NCI-H146 treated with DMSO at 0.1 percent for 48 hours (cell line): Measurements from ENCODE around the gene LRRN4CL.
"Not testable (repeated sequence)": the region's sequence is repeated elsewhere in the genome, so short reads cannot be mapped to it uniquely, and the experiment has no call there.

Experiments
- DNase-seq: peaks from one replicate; lab custom pipeline; 2025; ENCODE audit not compliant: unreplicated experiment; lab: John Stamatoyannopoulos, UW

Gene LRRN4CL

GRCh38 chr11:62689421-62690183, at the start of gene LRRN4CL:
Gene LRRN4CL (minus strand): TSS chr11:62689530. CDS start chr11:62688508, 1,022 bp downstream.
- no peak for DNase-seq

DNA sequence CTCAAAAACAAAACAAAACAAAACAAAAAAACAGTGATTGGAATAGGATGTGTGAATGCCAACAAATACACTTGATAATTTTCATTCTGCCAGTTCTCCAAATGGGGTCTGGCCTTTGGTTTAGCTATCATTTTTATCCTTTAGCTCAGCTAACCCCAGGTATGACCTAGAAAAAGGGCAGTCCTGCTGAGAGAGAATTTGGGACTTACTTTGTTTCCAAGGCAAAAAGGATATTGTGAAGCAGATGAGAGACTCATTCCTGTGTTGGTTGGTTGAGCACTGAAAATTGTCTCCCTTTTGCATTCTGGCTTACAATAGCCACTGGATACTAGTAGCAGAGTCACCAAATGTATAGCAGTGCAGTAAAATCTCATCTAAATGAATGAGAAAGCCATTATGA, 47.9 kb upstream of the LRRN4CL start:
- no peak for DNase-seq

DNA sequence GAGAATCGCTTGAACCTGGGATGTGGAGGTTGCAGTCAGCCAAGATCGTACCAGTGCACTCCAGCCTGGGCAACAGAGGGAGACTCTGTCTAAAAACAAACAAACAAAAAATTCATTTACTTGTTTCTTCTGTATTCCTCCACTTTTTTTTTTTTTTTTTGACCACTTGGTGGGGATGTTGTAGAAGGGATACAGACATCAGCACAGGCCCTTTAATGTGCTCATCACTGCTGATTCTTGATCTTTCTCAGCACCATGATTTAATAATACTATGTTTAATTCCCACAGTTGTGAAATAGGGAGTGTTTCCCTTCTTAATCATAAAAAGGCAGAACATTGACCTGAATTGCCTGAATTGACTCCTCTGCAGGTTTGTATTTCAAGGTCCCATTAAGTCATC, 43.5 kb upstream of the LRRN4CL start:
- DNase-seq: no peak

GRCh38 chr11:62730076-62730475, 40.7 kb upstream of the LRRN4CL start:
- not testable (repeated sequence) for DNase-seq

GRCh38 chr11:62728171-62728988, 39.0 kb upstream of the LRRN4CL start, which contains the start of gene TTC9C:
Gene TTC9C (plus strand): TSS chr11:62728486. CDS start chr11:62728849, 363 bp downstream.
- peak; percentile 82 for DNase-seq

GRCh38 chr11:62727872-62728170, 38.5 kb upstream of the LRRN4CL start:
- peak; percentile 93 for DNase-seq

- DNase-seq: peak; percentile 95
Observed at GRCh38 chr11:62727165-62727871, 38.0 kb upstream of the LRRN4CL start, which contains the start of gene HNRNPUL2. Gene HNRNPUL2 (minus strand): TSS chr11:62727457. CDS start chr11:62727156, 301 bp downstream.

GRCh38 chr11:62726915-62727164, 37.5 kb upstream of the LRRN4CL start:
- DNase-seq: no peak

GRCh38 chr11:62726156-62726914, 37.0 kb upstream of the LRRN4CL start:
- DNase-seq: no peak

DNA sequence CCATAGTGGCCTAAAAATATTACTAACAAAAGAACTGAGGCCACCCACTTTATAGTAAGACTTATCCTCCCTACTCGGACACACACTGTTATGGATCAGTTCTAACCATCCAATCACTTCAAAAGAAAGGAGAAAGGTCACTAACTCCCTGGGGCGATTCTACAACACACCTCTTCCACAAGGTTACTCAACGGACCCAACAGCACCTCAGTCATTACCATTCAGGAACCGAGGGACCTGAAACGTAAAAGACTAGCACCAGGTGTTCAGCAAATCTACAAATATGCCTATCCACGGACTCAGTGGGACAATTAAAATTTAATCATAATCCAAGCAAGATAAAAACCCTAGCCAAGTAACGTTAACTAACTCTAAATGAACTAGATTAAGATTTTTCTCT, 36.3 kb upstream of the LRRN4CL start:
- peak; percentile 17 for DNase-seq

DNA sequence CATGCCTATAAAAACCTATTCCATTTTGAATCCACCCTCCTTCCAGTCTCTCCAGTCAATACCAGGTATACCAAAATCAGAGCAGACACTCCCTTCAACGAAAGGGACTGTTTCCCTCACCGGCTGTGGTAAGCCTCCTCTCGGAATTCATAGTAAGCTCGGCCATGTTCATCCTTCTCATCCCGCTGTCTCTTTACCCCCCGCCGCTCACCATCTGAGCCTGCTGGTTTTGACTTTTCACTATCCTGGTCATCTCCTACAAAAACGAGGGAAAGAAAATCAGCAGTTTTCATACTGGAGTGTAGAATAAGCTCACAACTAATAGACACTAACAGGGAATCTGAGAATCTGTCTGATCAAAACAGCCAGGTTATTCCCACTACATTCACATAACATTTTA, 34.8 kb upstream of the LRRN4CL start:
- no peak for DNase-seq

- DNase-seq: no peak
Observed at GRCh38 chr11:62721994-62722393, 32.7 kb upstream of the LRRN4CL start.

GRCh38 chr11:62719302-62719978, 30.1 kb upstream of the LRRN4CL start:
- DNase-seq: no peak

- DNase-seq: no peak
Observed at GRCh38 chr11:62716816-62717215, 27.5 kb upstream of the LRRN4CL start.

DNA sequence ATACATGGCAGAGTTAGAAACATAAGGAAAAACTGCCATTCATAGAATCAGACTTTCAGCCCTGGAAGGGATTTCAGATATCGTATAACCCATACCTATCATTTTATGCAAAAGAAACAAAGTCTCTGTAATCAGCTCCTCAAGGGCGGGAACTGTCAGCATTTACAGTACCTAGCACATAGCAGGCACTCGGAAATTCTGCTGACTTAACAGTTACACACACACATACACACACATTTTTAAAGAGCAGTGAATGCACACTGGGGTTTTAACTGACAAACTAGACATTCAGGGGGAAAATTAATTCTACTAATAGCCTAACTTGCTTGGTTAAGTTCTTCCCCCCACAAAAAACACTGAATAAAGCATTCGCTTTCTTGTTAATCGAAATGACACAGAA, 26.9 kb upstream of the LRRN4CL start:
- DNase-seq: no peak

GRCh38 chr11:62715150-62716130, 26.1 kb upstream of the LRRN4CL start:
- no peak for DNase-seq

DNA sequence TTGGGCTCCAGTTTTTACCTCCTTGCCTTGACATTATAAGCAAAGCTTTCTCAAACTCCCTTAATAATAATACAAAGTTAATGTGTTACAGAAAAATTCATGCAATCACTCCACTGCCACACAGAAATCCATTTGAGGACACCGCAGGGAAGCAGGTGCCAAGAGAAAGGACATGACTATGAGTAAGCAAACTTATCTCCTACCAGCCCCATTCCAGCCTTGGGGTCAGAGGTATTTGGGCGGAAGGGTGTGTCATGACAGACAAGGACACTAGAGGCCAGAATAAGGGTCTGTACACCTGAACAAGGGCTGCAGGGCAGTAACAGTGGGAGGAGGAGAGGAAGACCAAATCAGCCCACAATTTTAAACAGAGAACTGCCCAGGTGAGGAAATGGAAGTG, 24.0 kb upstream of the LRRN4CL start:
- DNase-seq: no peak

DNA sequence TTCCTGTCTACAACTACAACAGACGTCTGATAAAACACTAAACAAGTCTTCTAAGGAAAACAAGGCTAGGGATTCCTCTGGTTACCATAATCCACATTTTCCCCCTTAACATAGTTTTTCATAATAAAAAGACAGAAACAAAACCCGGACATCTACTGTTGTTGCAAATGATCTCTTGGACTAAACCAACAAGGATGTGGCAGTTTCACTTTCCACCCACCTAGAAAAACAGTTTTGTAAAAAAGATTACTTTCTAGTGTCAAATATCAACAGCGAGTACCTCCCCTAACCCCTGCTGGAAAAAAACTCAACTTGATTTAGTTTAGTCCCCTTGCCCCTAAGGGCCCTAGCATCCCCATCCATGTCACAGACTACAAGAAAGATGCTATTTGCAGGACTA, 23.5 kb upstream of the LRRN4CL start:
- no peak for DNase-seq

DNA sequence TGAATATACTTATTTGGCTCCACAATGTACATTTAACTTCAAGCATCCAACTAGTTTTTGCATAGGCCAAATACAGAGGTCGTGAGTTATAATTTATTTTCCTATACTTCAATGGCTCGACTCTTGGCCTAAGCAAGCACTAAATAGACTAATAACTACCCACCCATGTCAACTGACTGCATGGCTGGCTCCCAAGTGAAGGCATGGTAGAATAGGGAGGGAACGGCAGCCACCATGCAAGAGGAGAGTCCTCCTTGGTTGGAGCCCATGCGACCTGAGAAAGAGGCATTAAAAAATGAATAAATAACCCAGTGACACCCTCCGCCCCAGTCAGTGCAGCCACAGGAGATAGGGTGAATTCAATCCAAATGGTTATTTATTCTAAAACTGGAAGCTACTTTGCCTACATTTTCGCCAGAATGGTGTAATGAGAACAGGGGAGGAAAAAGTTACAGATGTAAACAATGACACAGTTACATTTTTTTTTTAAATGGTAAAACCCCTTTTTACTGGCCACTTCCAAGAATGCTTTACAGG, 23.0 kb upstream of the LRRN4CL start:
- no peak for DNase-seq
